ENCODE measurements around the gene ATP5PB.
A peak's percentile ranks its signal among the peaks of the same experiment; 100 is the strongest.

The ATP5PB gene

DNA sequence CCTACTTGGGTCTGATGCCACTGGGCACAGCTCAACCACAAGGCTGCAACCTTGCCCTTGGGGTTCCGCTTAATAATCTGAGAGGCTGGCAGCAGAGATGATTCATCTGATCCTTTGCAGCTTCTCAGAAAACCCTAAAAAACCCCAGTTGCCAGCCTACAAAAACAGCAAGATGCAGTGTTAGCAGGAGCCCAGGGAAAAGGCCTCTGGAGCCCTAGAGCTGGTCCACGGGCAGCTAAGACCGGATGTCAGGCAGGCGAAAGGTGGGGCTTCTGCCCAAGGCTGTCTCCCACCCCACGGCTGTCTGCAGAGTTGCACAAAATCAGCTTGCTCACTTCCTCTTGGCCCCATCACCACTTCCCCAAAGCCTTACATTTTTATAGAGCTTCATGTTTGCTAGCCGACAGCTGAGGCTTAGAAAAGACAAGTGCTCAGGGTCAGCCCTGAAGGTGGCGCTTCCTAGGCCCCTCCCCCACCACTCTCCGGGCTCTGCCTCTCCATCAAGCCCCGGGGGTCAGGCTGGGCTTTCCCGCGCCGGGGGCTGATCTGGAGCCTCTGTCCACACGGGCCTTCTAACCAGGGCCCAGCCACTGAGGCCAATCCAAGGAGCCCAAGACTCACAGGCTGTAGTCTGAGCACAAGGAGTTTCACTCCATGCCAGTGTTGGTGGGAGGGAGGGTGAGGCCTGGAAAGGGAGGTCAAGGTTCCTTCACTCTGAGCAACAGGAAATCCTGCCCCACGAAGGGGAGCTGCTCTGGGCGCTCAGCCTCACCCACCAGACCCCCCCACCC is 58.3 kb downstream of the ATP5PB start:
- DNase-seq (ENCODE audit: low read depth in 2 of 2), result peak; percentile 26 to 45

GRCh38 chr1:111509997-111510375 is 60.7 kb downstream of the ATP5PB start:
- DNase-seq (ENCODE audit: low read depth in 2 of 2), result no peak

- no peak for DNase-seq (ENCODE audit: low read depth in 2 of 2)
Measured at GRCh38 chr1:111511370-111511769, 62.1 kb downstream of the ATP5PB start.

Data from stimulated activated CD4-positive, alpha-beta T cell treated with anti-CD3 and anti-CD28 coated beads, Interleukin-15, amount 100 ng/mL, for 48 hours (primary cell).